Hepatocyte (in vitro differentiated cells): ENCODE measurements around the gene SYTL3.

Source experiments
- EZH2 ChIP-seq: fragments of 200-600 bp; sonication (generic); IDR thresholded peaks from 2 replicates; pipeline ENCODE4 v1.6.1; 2016; ENCODE audit warnings: antibody characterized with exemption, mild to moderate bottlenecking, borderline replicate concordance
- EZH2phosphoT487 ChIP-seq: fragments of 200-600 bp; sonication (generic); IDR thresholded peaks from one replicate; pipeline ENCODE4 v1.6.1; 2018; ENCODE audit warnings: antibody characterized with exemption, mild to moderate bottlenecking, low read depth, moderate library complexity; ENCODE audit not compliant: unreplicated experiment, severe bottlenecking
- TF ChIP-seq, protein P1 (sequence below): fragments of 200-600 bp; sonication (generic); IDR thresholded peaks from 2 replicates; pipeline ENCODE4 v1.5.1; 2016; ENCODE audit warnings: antibody characterized with exemption, mild to moderate bottlenecking; ENCODE audit not compliant: poor library complexity

DNA sequence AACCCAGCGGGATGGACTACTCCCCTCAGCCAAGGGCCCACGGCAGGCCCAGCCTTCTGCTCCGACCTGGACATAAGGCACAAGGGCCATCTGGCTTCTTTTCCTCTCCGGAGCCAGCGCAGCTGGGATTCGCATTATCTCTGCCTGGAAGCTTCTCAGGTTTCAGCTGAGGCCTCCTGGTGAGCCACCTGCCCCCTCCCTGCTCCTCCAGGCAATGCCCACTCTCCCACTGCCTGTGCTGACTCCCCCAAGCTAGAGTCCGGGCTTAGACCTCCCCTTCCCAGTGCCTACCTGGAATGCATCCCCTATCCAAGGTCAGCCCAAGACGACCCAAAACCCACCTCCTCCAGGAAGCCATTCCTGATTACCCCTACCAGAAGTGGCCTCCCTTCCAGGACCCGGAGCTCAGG lies 108.6 kb downstream of the SYTL3 start:
- TF ChIP-seq, protein P1, sequence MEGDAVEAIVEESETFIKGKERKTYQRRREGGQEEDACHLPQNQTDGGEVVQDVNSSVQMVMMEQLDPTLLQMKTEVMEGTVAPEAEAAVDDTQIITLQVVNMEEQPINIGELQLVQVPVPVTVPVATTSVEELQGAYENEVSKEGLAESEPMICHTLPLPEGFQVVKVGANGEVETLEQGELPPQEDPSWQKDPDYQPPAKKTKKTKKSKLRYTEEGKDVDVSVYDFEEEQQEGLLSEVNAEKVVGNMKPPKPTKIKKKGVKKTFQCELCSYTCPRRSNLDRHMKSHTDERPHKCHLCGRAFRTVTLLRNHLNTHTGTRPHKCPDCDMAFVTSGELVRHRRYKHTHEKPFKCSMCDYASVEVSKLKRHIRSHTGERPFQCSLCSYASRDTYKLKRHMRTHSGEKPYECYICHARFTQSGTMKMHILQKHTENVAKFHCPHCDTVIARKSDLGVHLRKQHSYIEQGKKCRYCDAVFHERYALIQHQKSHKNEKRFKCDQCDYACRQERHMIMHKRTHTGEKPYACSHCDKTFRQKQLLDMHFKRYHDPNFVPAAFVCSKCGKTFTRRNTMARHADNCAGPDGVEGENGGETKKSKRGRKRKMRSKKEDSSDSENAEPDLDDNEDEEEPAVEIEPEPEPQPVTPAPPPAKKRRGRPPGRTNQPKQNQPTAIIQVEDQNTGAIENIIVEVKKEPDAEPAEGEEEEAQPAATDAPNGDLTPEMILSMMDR = no peak
- no peak for TF ChIP-seq EZH2phosphoT487
- TF ChIP-seq EZH2 = no peak
